Stimulated activated CD8-positive, alpha-beta memory T cell treated with anti-CD3 and anti-CD28 coated beads, Interleukin-15, amount 100 ng/mL, for 4 hours (primary cell): ENCODE data around the gene USP1.

Source experiments
- DNase-seq, 2 donors: peaks; one replicate each; pipeline ENCODE4 v3.0.0-alpha.2; 2020; ENCODE audit warnings: low read depth in 2 of 2

Gene USP1

DNA sequence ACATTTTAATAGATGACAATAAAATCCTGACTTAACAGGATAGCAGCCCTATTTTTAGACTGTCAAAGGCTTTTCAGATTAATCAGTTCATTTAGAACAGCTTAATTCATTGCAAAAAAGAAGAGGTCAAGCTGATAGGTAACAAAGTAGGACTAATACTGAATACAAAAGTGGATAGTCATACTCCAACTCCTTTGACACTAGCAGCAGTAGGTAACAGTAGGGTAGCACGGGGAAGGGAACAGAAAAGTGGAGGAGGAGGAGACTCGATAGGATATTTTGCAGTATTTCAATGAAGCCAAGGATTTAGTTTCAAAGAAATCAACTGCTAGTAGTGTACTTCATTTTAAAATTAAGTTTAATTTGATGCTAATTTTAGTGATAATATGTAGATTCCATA is 51.1 kb downstream of the USP1 start:
- no peak for DNase-seq

DNA sequence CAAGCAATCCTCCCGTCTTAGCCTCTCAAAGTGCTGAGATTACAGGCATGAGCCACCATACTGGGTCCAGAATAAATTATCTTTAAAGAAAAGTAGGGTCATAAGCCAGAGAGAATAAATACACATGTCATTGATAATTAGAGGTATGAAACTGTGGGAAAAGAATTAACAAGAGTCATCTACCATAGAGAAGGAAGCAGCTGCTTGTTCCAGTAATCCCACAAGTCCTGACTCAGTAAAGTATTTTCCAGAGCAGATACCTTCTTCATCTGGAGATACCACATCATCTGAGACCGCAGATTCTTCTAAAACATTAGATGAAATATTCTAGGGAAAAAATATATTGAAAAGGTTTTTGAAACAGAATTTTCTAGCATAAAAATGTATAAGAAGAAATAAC is 55.7 kb downstream of the USP1 start:
- no peak for DNase-seq

DNA sequence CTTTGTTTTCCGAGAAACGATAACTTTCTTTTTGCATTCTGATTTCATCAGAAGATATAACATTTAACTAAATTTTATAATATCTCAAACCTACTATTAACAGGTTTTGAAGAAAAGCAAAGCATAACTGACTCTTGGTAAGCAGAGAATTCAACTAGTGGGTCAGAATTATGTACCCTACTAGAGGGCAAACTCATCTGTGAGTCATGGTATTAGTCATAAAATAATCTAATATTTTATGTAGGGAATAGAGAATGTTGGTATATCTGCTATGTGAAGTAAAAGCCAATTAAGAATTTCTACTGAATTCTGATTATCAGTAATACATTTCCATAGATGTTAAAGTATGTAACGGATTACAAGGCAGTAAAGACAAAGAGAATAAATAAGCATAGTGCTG is 56.8 kb downstream of the USP1 start:
- DNase-seq = no peak

- DNase-seq = no peak
These were observed 57.3 kb downstream of the USP1 start for GRCh38 chr1:62494137-62494536.

DNA sequence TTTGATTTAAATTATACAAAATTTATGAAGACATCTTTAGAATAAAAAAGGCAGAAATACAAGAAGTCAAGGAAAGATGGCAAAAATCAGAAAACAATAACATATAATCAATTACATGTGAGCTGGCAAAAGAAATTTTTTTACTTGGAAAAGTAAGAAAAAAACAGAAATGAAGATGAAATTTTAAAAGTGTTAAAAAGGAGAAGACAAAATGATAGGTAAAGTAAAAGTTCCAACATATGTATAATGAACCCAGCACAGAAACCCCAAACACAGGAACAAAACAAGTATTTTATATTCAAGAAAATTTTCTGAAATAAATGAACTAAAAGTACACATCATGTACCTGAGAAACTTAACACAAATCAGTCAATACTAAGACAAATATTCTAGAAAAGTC is 63.4 kb downstream of the USP1 start:
- no peak for DNase-seq
